Measurements from ENCODE around the gene UTP15. TPM values are rescaled to one million over a fixed set of nuclear protein-coding genes. Genes with fewer than 3 reads are reported as not detected.

Gene UTP15
- total and polyA plus RNA-seq, 8 donors: 0.87 to 168 (median 9.4) TPM

DNA sequence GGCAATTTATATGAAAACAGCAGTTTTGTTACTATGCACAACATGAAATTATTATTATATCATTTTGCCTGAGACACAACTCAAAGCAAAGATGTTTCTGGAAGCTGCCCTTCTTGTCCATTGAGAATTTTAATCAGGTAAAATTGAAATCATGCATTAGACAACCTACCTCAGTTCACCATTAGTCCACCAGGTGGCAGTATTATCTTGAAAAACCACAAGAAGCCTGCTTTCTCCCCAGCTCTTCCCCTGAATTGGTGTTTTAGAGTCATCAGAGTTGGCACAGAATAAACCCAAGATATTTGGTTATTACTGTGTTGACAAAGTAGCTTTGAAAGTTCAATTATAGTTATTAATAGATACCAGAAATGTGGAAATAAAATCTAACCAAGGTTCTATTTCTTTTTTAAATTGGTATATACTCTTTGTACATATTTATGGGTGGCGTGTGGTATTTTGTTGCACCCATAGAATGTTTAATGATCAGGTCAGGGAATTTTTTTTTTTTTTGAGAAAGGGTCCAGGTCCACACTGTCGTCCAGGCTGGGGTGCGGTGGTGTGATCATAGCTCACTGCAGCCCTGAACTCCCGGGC is 25.7 kb downstream of the UTP15 start:
- 39 to 54% (median 48%) methylated on average over 4 of the region's 4 CpGs for WGBS, 5 donors
- TF ChIP-seq, protein P1, sequence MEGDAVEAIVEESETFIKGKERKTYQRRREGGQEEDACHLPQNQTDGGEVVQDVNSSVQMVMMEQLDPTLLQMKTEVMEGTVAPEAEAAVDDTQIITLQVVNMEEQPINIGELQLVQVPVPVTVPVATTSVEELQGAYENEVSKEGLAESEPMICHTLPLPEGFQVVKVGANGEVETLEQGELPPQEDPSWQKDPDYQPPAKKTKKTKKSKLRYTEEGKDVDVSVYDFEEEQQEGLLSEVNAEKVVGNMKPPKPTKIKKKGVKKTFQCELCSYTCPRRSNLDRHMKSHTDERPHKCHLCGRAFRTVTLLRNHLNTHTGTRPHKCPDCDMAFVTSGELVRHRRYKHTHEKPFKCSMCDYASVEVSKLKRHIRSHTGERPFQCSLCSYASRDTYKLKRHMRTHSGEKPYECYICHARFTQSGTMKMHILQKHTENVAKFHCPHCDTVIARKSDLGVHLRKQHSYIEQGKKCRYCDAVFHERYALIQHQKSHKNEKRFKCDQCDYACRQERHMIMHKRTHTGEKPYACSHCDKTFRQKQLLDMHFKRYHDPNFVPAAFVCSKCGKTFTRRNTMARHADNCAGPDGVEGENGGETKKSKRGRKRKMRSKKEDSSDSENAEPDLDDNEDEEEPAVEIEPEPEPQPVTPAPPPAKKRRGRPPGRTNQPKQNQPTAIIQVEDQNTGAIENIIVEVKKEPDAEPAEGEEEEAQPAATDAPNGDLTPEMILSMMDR (IDR thresholded peaks at IDR 0.05): peak in 6 of 7 experiments; percentile 69 to 95 (median 88)
- TF ChIP-seq POLR2A (IDR thresholded peaks at IDR 0.05): no peak
- Histone ChIP-seq H3K36me3 (no peaks in the 10 kb centered on the region), H3K4me1 (peaks cover 0 to 25% (median 9%) of the 10 kb centered on the region in 4 donors), H3K27ac (no peak overlapping the region), H3K4me3 (no peak overlapping the region), H3K27me3 (no peaks in the 10 kb centered on the region), H3K9me3 (no peaks in the 10 kb centered on the region)
- intact Hi-C loops (cut with DNase I; ENCODE audit: low total_unique reads): no loop called here
- peak in 1 of 2 donors; percentile 90 for DNase-seq

GRCh38 chr5:73591698-73592501 is 26.4 kb downstream of the UTP15 start:
- no peaks in the 10 kb centered on the region for H3K27me3 ChIP-seq
- H3K9me3 ChIP-seq: no peaks in the 10 kb centered on the region
- no peak for TF ChIP-seq POLR2AphosphoS5 (IDR thresholded peaks at IDR 0.05)
- TF ChIP-seq, protein P1 (IDR thresholded peaks at IDR 0.05): no peak
- no peak for TF ChIP-seq POLR2A (IDR thresholded peaks at IDR 0.05)
- no peak for TF ChIP-seq EP300 (IDR thresholded peaks at IDR 0.05)
- DNase-seq: peak in 1 of 2 donors; percentile 44
- peaks cover 0 to 25% (median 9%) of the 10 kb centered on the region in 4 donors for H3K4me1 ChIP-seq
- H3K4me3 ChIP-seq: no peak overlapping the region
- WGBS, 5 donors: 42 to 51% (median 48%) methylated on average over 4 of the region's 4 CpGs
- intact Hi-C loops (cut with DNase I; ENCODE audit: low total_unique reads): no loop called here
- no peaks in the 10 kb centered on the region for H3K36me3 ChIP-seq
- no peak overlapping the region for H3K27ac ChIP-seq

GRCh38 chr5:73592551-73592950 is 27.0 kb downstream of the UTP15 start:
- no peak for DNase-seq

GRCh38 chr5:73596705-73597328 is 31.3 kb downstream of the UTP15 start:
- intact Hi-C loops (cut with DNase I; ENCODE audit: low total_unique reads): no loop called here
- Histone ChIP-seq H3K27me3 (no peaks in the 10 kb centered on the region), H3K4me3 (no peak overlapping the region), H3K4me1 (peaks cover 0 to 3% (median under 1%) of the 10 kb centered on the region in 4 donors), H3K36me3 (no peaks in the 10 kb centered on the region), H3K27ac (no peak overlapping the region), H3K9me3 (peaks cover 0 to 5% (median 2%) of the 10 kb centered on the region in 4 donors)
- DNase-seq: peak in 1 of 2 donors; percentile 41
- TF ChIP-seq POLR2A (IDR thresholded peaks at IDR 0.05): no peak
- TF ChIP-seq, protein P1 (IDR thresholded peaks at IDR 0.05): peak in 3 of 7 experiments; percentile 15 to 46 (median 45)

More at GRCh38 chr5:73592551-73592950, 27.0 kb downstream of the UTP15 start:
- H3K36me3 ChIP-seq: no peaks in the 10 kb centered on the region
- intact Hi-C loops (cut with DNase I; ENCODE audit: low total_unique reads): no loop called here
- no peak overlapping the region for H3K4me3 ChIP-seq
- no peaks in the 10 kb centered on the region for H3K27me3 ChIP-seq
- peaks cover 0 to 20% (median 8%) of the 10 kb centered on the region in 4 donors for H3K4me1 ChIP-seq
- no peak overlapping the region for H3K27ac ChIP-seq
- TF ChIP-seq, protein P1 (IDR thresholded peaks at IDR 0.05): no peak
- no peak for TF ChIP-seq EP300 (IDR thresholded peaks at IDR 0.05)
- no peaks in the 10 kb centered on the region for H3K9me3 ChIP-seq
- 41 to 82% (median 60%) methylated on average over 1 of the region's 1 CpG for whole genome bisulfite sequencing, 5 donors

All from stomach (tissue), 9 donors.